Inflammatory macrophage (primary cell): ENCODE measurements around the gene CACNA2D1.
A peak's percentile ranks its signal among the peaks of the same experiment; 100 is the strongest.
"Not testable (repeated sequence)": the region's sequence is repeated elsewhere in the genome, so short reads cannot be mapped to it uniquely, and the experiment has no call there.

ENCODE experiments used
- DNase-seq, 2 donors: peaks; one replicate each; pipeline ENCODE4 v3.0.0-alpha.2; 2020 to 2022

Gene CACNA2D1

DNA sequence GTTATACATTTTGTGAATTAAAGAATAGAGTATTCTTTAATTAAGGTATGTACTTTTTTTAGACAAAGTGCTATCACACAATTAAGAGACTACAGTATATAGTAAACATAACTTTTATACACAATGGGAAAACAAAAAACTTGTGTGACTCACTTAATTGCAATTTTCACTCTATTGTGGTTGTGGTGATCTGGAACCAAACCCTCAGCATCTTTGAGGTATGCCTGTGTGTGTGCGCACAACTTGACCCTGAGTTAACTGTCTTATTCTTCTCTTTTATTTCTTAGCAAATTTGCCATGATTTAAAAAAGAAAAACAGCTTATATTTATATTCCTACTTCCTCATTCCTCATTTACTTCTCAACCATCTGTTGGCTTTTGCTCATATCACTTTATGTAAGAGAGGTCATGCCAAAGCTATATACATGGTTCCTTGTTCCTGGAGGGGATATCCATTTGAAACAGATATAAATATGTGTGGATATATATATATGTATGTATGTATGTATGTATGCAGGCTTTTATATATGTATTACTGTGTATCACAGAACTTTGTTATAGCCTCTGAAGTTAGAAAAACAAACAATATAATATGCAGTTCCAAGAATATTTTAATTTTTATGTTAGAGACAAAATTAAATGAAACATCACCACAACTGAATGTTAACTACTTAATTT is 414.2 kb downstream of the CACNA2D1 start:
- DNase-seq, result no peak

DNA sequence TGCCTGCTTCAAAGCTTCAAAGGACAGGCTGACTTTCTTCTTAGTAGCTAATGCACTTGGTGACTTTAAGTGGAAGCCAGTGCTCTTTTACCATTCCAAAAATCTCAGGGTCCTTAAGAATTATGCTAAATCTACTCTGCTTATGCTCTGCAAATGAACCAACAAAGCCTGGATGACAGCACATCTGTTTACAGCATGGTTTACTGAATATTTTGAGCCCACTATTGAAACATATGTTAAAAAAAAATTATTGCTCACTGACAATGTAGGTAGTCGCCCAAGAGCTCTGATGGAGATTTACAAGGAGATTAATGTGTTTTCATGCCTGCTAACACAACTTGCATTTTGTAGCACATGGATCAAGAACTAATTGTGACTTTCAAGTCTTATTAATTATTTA is 415.5 kb downstream of the CACNA2D1 start:
- DNase-seq, result no peak

DNA sequence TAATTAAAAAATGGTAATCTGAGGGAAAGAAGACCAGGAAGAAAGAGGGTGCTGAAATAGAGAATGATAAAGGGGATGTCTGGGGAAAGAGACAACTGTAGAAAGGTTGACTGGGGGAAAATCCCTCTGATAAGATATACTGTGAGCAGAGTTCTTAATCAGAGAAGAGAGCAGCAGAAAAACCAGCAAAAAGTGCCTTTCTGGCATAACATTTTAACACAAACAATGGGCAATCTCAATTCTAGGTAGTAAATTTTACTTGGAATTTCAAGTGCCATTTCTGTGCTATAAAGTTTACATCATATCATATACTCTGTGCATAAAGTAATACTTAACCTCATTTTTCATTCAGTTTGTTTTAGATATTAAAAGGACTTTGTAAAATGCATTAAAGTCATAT is 421.9 kb downstream of the CACNA2D1 start:
- DNase-seq, result no peak

DNA sequence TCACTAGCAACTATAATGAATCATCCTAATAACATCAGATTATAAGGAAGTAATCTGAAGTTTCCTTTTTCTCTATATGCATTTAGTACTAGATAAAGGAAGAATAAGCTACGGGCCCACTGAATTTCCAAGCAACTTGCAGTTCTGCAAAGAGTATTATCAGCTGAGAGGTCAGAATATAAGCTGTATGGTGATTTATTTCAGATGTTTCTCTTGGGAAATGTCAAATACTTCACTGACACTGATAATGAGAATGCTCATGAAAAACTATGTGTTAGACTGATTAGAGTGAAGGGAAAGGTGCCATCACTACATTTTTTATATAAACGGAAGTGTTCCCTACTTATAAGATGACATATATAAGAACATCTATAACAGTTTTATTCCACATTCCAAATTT is 422.5 kb downstream of the CACNA2D1 start:
- no peak for DNase-seq

DNA sequence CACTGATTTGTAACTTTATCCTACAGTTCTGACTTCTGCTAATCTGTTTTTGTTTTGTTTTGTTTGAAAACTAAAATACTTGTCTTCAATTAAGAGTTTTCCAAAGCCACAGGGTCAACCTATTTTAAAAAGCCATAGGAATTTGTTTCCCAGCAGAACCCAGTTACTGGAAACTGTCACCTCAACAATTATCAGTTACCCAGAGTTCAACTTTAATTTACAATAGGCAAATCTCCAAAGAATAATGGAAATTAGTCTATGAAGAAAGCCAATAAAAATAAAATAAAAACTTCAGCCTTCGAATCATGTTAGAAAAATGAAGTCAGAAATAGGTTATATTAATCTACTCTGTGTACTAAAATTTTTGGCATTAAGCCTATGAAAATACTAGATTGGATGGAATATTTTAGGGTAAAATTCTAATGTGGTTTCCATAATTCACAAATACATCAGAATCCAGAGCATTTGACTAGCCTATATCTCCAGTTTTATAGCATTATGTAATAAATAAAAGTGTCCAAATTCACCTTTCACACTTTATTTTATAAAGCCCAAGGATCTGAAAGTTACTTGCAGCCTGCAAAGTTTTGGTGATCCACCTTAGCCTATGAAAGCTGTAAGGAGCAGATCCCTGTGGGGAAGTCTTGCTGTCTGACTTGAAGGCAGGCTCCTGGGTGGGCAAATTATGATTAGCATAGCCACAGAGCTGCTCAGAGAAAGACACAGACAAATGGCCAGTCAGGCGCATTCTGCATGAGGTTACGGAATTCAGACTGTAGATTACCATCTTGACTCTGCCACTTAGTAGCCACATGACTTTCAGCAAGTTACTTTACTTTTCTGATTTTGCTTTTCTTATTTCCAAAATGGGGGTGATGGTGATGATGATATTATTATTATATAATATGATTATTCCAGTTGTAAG is 423.8 kb downstream of the CACNA2D1 start:
- no peak for DNase-seq

DNA sequence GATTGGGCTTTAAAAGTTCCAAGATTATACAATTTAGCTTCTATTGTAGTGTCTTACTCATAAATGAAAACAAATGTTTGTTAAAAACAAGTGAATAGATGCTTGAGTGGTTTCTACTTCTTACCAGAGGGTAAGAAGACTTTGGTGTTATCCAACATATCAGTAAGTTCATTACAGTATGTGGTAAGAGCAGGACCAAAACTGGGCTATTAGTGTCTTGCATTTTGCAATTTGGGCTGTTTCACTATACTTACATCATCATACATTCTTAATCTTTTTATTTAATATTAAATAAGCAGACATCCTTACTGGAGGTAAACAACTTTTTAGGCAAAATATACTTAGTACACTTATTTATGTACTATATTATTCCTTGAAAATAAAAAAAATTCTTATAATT is 425.4 kb downstream of the CACNA2D1 start:
- no peak for DNase-seq

DNA sequence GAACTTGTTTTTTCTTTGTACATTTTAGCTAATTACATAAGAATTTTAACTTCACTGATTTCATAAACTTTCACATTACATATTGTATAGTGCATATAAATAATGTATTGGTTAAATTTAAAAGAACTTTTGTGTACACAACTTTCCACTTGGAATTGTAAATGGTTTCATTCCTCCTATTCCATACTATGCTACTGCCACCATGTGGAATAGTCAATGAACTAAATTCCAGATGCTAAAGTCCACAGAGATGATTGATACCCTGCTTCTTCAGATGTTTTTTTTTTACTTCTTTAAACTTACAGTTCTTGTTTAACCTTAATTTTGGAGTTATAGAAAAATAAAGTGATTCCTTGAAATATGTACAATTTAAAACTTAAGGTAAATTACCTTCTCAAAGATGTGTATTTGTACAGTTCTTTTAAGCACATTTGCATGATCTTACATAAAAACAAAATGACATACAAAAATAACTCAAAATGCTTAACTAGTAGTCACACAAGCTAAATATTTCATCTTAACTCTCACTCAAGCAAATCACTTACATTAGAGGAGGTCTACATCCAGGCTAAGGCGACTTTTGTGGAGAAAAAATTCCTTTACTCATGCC is 426.1 kb downstream of the CACNA2D1 start:
- DNase-seq, result peak in 1 of 2 donors; percentile 4

DNA sequence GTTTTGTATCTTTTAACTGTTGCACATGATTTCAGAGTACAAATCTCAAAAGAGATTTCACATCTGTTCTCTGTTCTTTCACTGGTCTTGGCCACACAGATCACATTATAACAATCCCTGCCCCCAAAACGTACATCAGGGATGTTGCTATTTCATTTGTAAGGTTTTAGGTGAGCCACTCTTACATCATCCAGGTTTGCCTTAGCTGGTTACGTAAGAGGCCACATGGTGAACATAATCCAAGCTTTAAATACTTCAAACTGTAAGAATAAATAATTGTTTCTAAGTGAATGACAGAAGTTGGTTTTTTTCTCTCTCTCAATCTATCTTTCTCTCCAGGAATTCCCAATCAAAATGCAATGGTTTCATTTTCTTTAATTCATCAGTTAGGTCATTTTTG is 427.8 kb downstream of the CACNA2D1 start:
- DNase-seq, result no peak

DNA sequence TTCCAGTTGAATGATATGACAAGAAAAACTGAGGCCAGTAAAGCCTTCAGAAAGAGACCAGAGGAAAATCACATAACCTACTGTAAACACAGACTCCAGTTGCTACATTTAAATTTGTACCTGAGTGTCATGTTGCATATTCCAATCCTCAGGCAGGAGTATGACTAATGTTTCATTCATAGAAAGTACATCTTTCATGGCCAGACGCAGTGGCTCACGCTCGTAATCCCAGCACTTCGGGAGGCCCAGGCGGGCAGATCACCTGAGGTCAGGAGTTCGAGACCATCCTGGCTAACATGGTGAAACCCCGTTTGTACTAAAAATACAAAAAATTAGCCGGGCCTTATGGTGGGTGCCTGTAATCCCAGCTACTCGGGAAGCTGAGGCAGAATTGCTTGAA is 429.0 kb downstream of the CACNA2D1 start:
- not testable (repeated sequence) for DNase-seq

DNA sequence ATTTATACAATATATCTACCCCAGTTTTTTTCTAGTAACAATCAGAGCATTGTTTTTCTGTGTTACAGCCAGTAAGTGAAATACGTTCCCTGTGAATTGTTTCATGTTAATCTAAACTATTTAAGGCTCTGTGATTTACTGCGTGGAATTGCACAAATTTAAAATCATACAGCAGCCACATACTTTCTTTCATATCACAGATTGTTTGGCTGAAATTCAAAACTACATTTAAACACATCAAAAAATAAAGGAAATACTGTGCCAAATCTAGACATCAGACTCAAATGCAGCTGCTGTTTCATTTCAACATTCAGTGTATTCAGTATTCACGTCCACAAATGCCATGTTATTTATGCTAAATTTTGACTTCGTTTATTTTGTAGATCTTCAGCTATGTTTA is 431.1 kb downstream of the CACNA2D1 start:
- DNase-seq, result no peak

DNA sequence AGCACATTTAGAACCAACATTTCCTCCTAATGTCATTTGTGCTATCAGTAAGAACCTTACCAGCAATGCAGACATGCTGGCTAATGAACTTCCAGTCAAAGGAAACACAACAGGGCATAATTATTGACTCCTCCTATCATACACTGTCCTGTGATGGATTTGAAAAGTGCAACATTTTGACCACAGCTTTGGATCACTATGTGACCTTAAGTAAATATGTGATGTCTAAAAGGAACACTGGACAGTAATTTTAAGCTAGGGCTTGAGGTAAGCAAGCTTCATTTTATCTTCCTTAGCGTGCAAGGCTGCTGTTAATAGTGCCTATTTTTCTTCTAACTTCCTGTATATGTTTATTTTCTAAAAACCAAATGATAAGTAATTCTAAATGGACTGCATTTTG is 433.2 kb downstream of the CACNA2D1 start:
- no peak for DNase-seq

DNA sequence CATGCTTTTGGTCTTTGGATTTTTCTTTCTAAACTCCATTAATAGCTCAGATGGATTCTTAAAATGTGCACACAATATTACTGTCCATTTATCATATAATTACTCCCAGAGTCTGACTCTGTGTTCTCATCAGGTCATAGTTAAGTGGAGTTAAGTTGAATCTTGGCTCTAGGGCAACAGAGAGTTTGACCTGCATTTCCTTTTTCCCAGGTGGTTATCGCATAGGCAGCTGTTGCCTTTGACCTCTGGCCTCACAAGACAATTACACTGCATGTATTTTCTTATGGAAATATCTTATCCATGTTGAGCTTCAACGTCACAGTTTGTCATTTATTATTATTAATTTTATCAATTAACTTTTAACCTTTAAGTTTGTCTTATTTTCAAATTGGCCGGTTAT is 436.3 kb downstream of the CACNA2D1 start:
- DNase-seq, result no peak

DNA sequence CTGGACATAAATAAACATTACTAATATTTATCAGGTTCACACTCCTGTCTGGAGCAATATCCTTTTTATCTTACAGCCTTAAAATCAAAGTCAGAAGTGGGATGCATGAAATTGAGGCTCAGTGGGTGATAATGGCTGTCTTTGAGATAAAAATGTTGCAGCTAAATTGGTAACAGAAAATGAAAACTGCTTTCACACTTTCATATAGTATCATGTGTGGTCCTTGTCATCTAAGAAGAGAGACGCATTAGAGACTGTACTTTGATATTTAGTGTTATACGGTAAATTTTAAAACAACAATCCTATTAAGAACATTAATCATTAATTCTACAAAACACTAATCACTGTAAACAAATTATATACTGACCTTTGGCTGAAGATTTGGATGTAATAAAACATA is 438.5 kb downstream of the CACNA2D1 start:
- DNase-seq, result no peak

DNA sequence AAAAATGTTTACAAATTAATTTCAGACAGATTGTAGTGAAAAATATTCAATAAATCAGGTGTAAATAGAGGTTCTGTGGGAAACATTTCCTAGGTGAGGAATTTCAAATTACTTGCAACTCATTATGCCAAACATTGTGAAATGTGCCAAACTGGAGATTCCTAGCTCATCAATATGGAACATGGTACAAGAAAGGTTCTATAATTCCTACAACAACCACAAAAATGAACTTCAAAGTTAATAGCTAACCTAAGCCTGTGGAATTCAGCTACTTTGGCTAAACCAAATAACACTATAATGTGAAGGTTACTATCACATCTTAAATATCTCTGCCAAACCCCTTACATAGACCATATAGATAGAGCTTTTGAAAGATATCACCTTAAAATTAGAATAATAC is 450.4 kb downstream of the CACNA2D1 start:
- no peak for DNase-seq

DNA sequence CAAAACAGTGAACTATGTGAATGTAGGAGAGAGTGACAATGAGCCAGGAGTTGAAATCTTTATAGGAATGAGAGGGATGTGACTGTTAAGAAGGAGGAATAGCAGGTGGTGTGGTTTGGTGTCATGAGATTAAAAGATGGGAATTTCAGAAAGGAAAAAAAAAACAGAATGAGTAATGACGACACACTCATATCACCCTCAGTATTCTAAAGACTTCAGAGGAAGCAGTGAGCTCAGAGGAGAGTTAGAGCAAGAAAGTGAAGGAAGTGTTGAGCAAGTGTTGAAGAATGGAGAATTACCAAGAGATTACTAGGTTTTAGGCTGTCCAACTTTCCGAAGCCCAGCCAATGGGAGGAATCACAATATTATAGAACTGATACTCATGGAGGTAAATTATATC is 453.2 kb downstream of the CACNA2D1 start:
- peak; percentile 4 to 28 for DNase-seq

DNA sequence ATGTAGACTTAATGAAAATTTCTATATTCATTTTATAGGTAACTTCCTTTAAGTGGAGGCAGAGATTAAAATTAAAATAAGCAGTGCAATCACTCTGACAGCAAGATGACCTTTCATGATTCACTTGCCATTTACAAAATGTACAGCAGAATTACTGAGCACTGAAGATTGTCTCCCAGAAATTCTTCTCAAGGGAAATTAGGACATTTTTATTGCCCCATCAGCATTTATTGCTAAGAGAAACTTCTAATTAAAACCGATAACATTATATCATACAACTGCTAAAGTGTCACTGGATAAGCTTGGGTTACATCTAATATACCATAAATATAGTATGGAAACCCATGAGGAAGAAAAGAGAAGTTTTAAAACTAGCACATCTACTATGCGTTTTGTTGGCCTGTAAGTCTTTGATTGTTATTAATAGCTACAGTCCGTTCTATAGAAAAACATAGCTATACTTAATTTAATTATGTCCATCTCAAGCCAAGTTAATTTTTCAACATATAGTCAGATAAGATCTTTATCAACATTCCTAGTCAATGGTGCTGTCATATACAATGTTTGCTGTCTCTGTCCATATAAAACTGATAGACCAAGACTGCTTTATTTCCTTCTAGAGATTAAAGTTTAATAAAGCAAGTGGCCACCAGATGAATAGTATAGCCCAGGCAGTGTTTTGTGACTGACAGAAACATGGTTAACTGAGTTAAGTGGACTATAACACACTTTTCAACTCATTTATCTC is 456.7 kb downstream of the CACNA2D1 start:
- DNase-seq, result no peak

DNA sequence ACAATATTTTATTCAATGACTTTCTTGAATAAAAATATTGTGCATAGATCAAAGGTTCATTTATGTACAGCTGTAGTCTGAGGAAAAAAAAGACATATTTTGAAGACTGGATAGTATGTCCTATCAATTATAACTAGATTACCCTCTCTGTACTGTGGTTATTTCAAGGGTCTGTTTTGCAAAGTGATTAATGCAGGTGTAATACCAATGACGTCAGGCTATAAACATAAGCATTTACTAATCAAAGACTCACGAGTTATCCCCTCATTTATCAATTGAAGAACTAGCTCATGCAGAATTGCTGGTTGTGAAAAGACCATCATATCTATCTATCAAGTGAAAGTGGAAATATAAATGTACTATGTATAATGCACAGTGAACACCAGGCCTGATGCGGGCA is 460.2 kb downstream of the CACNA2D1 start:
- no peak for DNase-seq

DNA sequence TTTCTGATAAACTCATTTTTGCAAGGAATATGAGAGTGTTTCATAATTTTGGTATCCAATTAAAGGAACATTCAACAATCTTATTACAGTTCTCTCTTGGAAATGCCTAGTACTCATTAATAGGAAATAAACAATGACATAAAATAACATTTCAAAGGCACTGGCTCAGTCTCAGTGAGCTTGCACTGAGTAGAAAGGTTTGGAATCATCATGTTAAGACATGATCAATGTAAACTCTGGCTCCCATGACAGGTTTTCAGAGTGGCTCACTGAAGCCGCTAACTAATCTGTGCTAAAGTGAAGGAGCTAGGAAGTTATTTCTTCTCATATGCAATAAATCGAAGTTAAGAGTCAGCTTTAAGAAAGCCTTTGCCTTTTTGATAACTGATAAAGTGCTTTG is 470.5 kb downstream of the CACNA2D1 start:
- DNase-seq, result no peak

DNA sequence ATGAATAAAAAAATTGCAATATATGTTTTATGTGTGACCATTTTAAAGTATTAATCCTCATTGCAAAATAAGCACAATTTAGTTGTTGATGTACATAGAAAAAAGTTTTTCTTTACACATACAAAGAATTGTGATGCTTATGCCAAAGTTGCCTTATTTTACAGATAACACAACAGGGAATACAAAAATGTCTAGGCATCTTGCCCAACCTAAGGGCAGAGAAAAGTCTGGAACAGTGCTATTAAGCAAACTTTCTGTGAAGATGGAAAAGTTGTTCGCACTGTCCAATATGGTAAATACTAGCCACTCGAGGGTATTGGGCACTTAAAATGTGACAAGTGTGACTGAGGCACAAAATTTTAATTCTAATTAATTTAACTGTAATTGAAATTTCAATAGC is 483.6 kb downstream of the CACNA2D1 start:
- DNase-seq, result no peak

DNA sequence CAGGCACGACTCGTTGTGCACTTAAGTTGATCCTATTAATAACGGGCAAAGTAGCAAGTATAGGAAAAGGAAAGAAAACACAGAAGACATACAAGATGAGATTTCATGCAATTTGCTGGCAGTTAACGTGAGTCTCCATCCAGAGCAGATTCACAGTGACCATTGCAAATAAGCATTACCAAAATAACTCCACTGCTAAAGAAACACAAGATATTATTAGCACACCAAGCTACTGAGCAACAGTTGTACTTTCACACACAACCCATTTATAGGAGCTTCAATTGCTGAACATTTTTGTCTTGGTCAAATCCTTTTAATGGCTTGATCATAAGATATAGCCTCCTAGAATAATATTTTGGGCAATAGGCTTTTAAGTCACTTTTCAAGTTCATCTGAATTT is 486.1 kb downstream of the CACNA2D1 start:
- DNase-seq, result no peak

DNA sequence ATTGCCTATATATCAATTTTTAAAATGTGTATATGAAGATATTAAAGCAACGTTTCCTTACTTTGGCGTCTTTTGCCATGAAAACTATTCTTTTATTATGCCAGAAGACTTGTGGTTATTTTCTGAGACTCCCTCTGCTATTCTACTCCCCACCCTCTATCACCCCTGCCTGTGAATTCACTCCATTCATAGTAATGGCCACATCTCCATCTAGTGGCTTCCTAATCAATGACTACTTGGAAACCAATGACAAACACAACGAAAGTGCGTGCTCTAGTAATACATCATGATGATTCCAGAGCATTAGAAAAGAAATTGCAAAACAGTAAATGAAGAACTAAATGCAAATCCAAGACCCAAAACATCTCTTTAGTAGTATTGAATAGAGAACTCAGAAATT is 487.1 kb downstream of the CACNA2D1 start:
- DNase-seq, result peak; percentile 53 to 72

DNA sequence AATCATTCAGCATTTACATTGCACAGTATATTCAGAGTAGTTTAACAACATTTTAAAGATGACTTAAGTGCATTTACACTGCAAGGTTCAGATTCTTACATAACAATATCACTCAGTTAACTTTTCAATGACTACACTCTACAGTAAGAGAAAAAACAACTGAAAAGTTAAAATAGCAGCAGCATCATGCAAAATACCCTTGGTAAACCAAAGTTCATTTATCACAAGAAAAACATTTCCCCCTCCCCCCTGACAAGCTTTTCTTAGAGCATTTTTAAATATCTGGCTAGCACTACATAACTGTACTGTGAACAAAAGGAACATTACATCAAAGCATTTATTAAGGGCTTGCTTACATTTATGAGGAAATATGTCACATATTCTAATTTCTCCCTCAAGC is 494.3 kb downstream of the CACNA2D1 start:
- DNase-seq, result no peak

DNA sequence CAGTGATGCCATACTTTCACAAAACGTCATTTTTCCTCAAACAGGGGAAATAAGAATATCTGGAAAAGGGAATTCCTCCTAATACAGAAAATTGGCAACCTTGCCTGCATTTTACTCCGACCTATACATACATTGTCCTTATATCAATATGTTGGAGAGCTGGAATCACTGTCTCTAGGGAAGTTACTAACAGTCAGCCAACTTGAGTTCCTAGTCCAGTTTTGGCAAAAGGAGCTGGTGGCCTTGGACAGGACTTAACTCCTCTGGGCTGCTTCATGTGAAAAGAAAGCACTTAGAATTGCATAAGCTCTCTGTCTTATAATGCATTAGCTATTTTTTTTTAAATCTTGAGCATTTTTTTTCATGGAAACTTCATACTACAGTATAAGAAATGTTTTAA is 499.5 kb downstream of the CACNA2D1 start:
- DNase-seq, result no peak
